Panc1 (cell line): ENCODE results near the gene BACH2. TPM values are rescaled to one million over a fixed set of nuclear protein-coding genes. Genes with fewer than 3 reads are reported as not detected.
"Not testable (repeated sequence)": the region's sequence is repeated elsewhere in the genome, so short reads cannot be mapped to it uniquely, and the experiment has no call there.

Experiments used
- ATAC-seq: fragments of 200-7000 bp; cut with Tn5 transposase; 2 replicates; pipeline ENCODE4 v1.9.1; 2020; ENCODE audit warnings: mild to moderate bottlenecking, moderate library complexity
- BruUV-seq: library from RNA; stranded (reverse); fragments of 400-500 nt; replicated peaks from 2 replicates; lab custom pipeline; 2021; lab: Mats Ljungman, UMichigan
- CTCF ChIA-PET: fragments of 300-600 bp; sonication (Branson Sonifier 250); formaldehyde crosslinking; loops from one replicate; lab custom pipeline; 2022; ENCODE audit warnings: antibody characterized with exemption; lab: Charles Lee
- POLR2A ChIA-PET: fragments of 300-600 bp; sonication (Branson Sonifier 250); formaldehyde crosslinking; loops from one replicate; lab custom pipeline; 2022; ENCODE audit warnings: antibody characterized with exemption; lab: Charles Lee
- DNase-seq: peaks from one replicate; pipeline ENCODE4 v3.0.0-alpha.2; 2010; ENCODE audit warnings: low read depth, low spot score
- H3K27ac ChIP-seq: 2 replicates; pipeline ENCODE4 v1.5.1; 2011; ENCODE audit warnings: mild to moderate bottlenecking, low read length, inconsistent platforms
- H3K27me3 ChIP-seq: fragments of 200-500 bp; sonication (Bioruptor generic); 2 replicates; pipeline ENCODE4 v1.6.0; 2014; ENCODE audit warnings: low read length, inconsistent platforms; ENCODE audit not compliant: control insufficient read depth, insufficient read depth
- H3K36me3 ChIP-seq: fragments of 200-500 bp; sonication (Bioruptor generic); 2 replicates; pipeline ENCODE4 v1.5.1; 2014; ENCODE audit warnings: inconsistent platforms, mild to moderate bottlenecking, low read length, moderate library complexity; ENCODE audit not compliant: control insufficient read depth, insufficient read depth
- H3K4me1 ChIP-seq: 2 replicates; pipeline ENCODE4 v1.5.1; 2011; ENCODE audit warnings: inconsistent platforms, mild to moderate bottlenecking, low read length, moderate library complexity; ENCODE audit not compliant: control insufficient read depth, insufficient read depth
- H3K4me3 ChIP-seq, 2 experiments: 2 replicates each; pipeline ENCODE4 v1.5.1; 2011 to 2012; ENCODE audit warnings: low read depth in 2 of 2, low read length in 2 of 2, mild to moderate bottlenecking in 2 of 2, inconsistent platforms in 1 of 2, moderate library complexity in 1 of 2
- H3K9me3 ChIP-seq: fragments of 200-500 bp; sonication (Bioruptor generic); 2 replicates; pipeline ENCODE4 v1.5.1; 2014; ENCODE audit warnings: low read depth, mild to moderate bottlenecking, inconsistent platforms, low read length, moderate library complexity; ENCODE audit not compliant: control insufficient read depth, insufficient read depth
- POLR2AphosphoS5 ChIP-seq: IDR thresholded peaks from 2 replicates; pipeline ENCODE4 v1.6.1; 2012; ENCODE audit warnings: mild to moderate bottlenecking, low read depth, low read length, moderate library complexity
- SIN3A ChIP-seq: IDR thresholded peaks from 2 replicates; pipeline ENCODE4 v1.6.1; 2012; ENCODE audit warnings: low read depth, mild to moderate bottlenecking, low read length, moderate library complexity, borderline replicate concordance; ENCODE audit not compliant: insufficient read depth
- TCF7L2 ChIP-seq: IDR thresholded peaks from 2 replicates; pipeline ENCODE4 v1.6.1; 2011; ENCODE audit warnings: mild to moderate bottlenecking, low read depth, low read length, inconsistent platforms
- in situ Hi-C: cut with HindIII; loops from 2 replicates; pipeline ENCODE4 v1.10.0; 2016; ENCODE audit warnings: low sequenced_read_pairs, low pct_unique_long_range_greater_than_20kb
- intact Hi-C: fragments of 100-400 bp; cut with micrococcal nuclease; formaldehyde crosslinking; loops from one replicate; pipeline ENCODE4 v1.10.0; 2022; ENCODE audit not compliant: unreplicated experiment
- total RNA-seq: library from RNA; stranded (reverse); gene quantifications from one replicate; pipeline ENCODE4 v1.2.1, GENCODE V29; 2021; ENCODE audit not compliant: unreplicated experiment
- TF ChIP-seq, protein P1 (sequence below), 2 experiments: IDR thresholded peaks; 2 replicates each; pipeline ENCODE4 v1.6.1; 2011 to 2012; ENCODE audit warnings: low read depth in 2 of 2, control low read depth in 1 of 2, low read length in 1 of 2, mild to moderate bottlenecking in 1 of 2, moderate library complexity in 1 of 2; ENCODE audit not compliant: insufficient read depth in 1 of 2
- TF ChIP-seq, protein P2 (sequence below): fragments of 450-650 bp; IDR thresholded peaks from 2 replicates; pipeline ENCODE4 v1.5.1; 2017; ENCODE audit warnings: mild to moderate bottlenecking

The BACH2 gene
- total RNA-seq, 1 experiment from 2014 or later = 1.6 TPM

DNA sequence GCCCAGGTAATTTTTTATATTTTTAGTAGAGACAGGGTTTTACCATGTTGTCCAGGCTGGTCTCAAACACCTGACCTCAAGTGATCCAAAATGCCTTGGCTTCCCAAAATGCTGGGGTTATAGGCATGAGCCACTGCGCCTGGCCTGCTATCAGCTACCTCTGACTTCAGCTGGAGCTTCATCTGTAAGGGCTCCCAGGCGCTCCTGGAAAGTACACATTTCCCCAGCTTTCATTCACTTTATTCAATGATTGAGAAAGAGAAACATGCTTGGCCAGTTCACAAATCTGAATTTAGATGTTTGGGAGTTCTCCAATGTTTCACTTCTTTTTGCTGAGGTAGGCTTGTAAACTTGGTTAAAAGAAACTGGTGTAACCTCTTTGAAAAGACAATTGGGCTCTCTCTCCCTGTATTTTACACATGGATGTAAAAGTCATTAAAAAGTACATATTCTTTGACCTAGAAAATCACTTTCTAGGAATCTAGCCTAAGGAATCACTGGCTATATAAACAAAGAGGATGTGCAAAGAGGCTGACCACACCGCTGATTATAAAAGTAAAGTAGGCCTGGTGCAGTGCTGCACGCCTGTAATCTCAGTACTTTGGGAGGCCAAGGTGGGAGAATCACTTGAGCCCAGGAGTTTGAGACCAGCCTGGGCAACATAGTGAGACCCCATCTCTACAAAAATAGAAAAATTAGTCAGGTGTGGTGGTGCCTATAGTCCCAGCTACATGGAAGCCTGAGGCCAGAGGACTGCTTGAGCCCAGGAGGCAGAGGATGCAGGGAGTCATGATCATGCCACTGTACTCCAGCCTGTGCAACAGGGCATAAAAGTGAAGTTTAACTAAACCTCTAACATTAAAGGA is 128.9 kb downstream of the BACH2 start:
- DNase-seq (no peak), ATAC-seq (no peak)
- no peak overlapping the region for H3K27ac ChIP-seq
- no peaks in the 10 kb centered on the region for H3K4me1 ChIP-seq
- H3K9me3 ChIP-seq = no peaks in the 10 kb centered on the region
- TF ChIP-seq, protein P1, sequence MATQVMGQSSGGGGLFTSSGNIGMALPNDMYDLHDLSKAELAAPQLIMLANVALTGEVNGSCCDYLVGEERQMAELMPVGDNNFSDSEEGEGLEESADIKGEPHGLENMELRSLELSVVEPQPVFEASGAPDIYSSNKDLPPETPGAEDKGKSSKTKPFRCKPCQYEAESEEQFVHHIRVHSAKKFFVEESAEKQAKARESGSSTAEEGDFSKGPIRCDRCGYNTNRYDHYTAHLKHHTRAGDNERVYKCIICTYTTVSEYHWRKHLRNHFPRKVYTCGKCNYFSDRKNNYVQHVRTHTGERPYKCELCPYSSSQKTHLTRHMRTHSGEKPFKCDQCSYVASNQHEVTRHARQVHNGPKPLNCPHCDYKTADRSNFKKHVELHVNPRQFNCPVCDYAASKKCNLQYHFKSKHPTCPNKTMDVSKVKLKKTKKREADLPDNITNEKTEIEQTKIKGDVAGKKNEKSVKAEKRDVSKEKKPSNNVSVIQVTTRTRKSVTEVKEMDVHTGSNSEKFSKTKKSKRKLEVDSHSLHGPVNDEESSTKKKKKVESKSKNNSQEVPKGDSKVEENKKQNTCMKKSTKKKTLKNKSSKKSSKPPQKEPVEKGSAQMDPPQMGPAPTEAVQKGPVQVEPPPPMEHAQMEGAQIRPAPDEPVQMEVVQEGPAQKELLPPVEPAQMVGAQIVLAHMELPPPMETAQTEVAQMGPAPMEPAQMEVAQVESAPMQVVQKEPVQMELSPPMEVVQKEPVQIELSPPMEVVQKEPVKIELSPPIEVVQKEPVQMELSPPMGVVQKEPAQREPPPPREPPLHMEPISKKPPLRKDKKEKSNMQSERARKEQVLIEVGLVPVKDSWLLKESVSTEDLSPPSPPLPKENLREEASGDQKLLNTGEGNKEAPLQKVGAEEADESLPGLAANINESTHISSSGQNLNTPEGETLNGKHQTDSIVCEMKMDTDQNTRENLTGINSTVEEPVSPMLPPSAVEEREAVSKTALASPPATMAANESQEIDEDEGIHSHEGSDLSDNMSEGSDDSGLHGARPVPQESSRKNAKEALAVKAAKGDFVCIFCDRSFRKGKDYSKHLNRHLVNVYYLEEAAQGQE (IDR thresholded peaks at IDR 0.05; ENCODE audit: insufficient read depth in 1 of 2, low read depth in 2 of 2, low read length in 1 of 2) = no peak
- TF ChIP-seq TCF7L2 = no peak
- TF ChIP-seq SIN3A = no peak
- no peak for TF ChIP-seq POLR2AphosphoS5
- TF ChIP-seq, protein P2, sequence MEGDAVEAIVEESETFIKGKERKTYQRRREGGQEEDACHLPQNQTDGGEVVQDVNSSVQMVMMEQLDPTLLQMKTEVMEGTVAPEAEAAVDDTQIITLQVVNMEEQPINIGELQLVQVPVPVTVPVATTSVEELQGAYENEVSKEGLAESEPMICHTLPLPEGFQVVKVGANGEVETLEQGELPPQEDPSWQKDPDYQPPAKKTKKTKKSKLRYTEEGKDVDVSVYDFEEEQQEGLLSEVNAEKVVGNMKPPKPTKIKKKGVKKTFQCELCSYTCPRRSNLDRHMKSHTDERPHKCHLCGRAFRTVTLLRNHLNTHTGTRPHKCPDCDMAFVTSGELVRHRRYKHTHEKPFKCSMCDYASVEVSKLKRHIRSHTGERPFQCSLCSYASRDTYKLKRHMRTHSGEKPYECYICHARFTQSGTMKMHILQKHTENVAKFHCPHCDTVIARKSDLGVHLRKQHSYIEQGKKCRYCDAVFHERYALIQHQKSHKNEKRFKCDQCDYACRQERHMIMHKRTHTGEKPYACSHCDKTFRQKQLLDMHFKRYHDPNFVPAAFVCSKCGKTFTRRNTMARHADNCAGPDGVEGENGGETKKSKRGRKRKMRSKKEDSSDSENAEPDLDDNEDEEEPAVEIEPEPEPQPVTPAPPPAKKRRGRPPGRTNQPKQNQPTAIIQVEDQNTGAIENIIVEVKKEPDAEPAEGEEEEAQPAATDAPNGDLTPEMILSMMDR = no peak
- BruUV-seq = no TSS peak
- intact Hi-C loops (no loop called here), in situ Hi-C loops (no loop called here)
- CTCF ChIA-PET = no interaction called here
- H3K27me3 ChIP-seq = no peaks in the 10 kb centered on the region
- POLR2A ChIA-PET = no interaction called here
- no peak overlapping the region for H3K4me3 ChIP-seq
- H3K36me3 ChIP-seq = no peaks in the 10 kb centered on the region

DNA sequence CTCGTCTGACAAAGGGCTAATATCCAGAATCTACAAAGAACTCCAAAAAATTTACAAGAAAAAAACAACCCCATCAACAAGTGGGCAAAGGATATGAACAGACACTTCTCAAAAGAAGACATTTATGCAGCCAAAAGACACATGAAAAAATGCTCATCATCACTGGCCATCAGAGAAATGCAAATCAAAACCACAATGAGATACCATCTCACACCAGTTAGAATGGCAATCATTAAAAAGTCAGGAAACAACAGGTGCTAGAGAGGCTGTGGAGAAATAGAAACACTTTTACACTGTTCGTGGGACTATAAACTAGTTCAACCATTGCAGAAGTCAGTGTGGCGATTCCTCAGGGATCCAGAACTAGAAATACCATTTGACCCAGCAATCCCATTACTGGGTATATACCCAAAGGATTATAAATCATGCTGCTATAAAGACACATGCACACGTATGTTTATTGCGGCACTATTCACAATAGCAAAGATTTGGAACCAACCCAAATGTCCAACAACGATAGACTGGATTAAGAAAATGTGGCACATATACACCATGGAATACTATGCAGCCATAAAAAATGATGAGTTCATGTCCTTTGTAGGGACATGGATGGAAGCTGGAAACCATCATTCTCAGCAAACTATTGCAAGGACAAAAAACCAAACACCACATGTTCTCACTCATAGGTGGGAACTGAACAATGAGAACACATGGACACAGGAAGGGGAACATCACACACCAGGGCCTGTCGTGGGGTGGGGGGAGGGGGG is 130.3 kb downstream of the BACH2 start:
- H3K27me3 ChIP-seq, H3K27ac ChIP-seq, H3K4me1 ChIP-seq, H3K4me3 ChIP-seq, BruUV-seq, CTCF ChIA-PET, in situ Hi-C loops, DNase-seq, ATAC-seq, intact Hi-C loops, POLR2A ChIA-PET, H3K36me3 ChIP-seq, H3K9me3 ChIP-seq: not testable (repeated sequence)
